Trophoblast cell (in vitro differentiated cells and primary cell): ENCODE measurements around the gene TPI1.

Experiments
- DNase-seq, 2 donors: peaks; one replicate each; pipeline ENCODE4 v3.0.0-alpha.2; 2016
- H2AFZ ChIP-seq: 2 replicates; pipeline ENCODE4 v1.6.1; 2013; ENCODE audit warnings: low read length, moderate library complexity, mild to moderate bottlenecking; ENCODE audit not compliant: insufficient read depth, poor library complexity
- H2AK5ac ChIP-seq: 2 replicates; pipeline ENCODE4 v1.6.1; 2013; ENCODE audit warnings: mild to moderate bottlenecking, low read length
- H2BK120ac ChIP-seq: 2 replicates; pipeline ENCODE4 v1.6.1; 2013; ENCODE audit warnings: low read length, mild to moderate bottlenecking, moderate library complexity; ENCODE audit not compliant: insufficient read depth, poor library complexity
- H2BK12ac ChIP-seq: 2 replicates; pipeline ENCODE4 v1.6.1; 2013; ENCODE audit warnings: mild to moderate bottlenecking, low read length, moderate library complexity
- H2BK5ac ChIP-seq: 2 replicates; pipeline ENCODE4 v1.6.1; 2013; ENCODE audit warnings: low read length, low read depth, moderate library complexity, mild to moderate bottlenecking; ENCODE audit not compliant: poor library complexity
- H3K14ac ChIP-seq: 2 replicates; pipeline ENCODE4 v1.6.1; 2013; ENCODE audit warnings: mild to moderate bottlenecking, low read length
- H3K18ac ChIP-seq: 2 replicates; pipeline ENCODE4 v1.6.1; 2013; ENCODE audit warnings: mild to moderate bottlenecking, low read length
- H3K23ac ChIP-seq: 2 replicates; pipeline ENCODE4 v1.6.1; 2013; ENCODE audit warnings: low read length
- H3K27ac ChIP-seq: 2 replicates; pipeline ENCODE4 v1.5.1; 2013; ENCODE audit warnings: low read depth, mild to moderate bottlenecking, inconsistent platforms, low read length, moderate library complexity
- H3K27me3 ChIP-seq: 2 replicates; pipeline ENCODE4 v1.6.1; 2013; ENCODE audit warnings: inconsistent platforms, mild to moderate bottlenecking, low read length, moderate library complexity; ENCODE audit not compliant: insufficient read depth
- H3K36me3 ChIP-seq, 2 experiments: 1 replicate in 1 of 2; 2 replicates in 1 of 2; pipeline ENCODE4 v1.6.1; 2013; ENCODE audit warnings: low read length in 2 of 2, mild to moderate bottlenecking in 2 of 2, moderate library complexity in 1 of 2; ENCODE audit not compliant: insufficient read depth in 2 of 2, control insufficient read depth in 1 of 2
- H3K4ac ChIP-seq: 2 replicates; pipeline ENCODE4 v1.6.1; 2013; ENCODE audit warnings: low read depth, mild to moderate bottlenecking, low read length, moderate library complexity
- H3K4me1 ChIP-seq, 2 experiments: 1 replicate in 1 of 2; 2 replicates in 1 of 2; pipeline ENCODE4 v1.6.1; 2013; ENCODE audit warnings: low read length in 2 of 2, mild to moderate bottlenecking in 2 of 2, moderate library complexity in 1 of 2; ENCODE audit not compliant: insufficient read depth in 2 of 2, control insufficient read depth in 1 of 2
- H3K4me2 ChIP-seq: 2 replicates; pipeline ENCODE4 v1.6.1; 2013; ENCODE audit warnings: inconsistent platforms, mild to moderate bottlenecking, low read length, moderate library complexity
- H3K4me3 ChIP-seq: 2 replicates; pipeline ENCODE4 v1.5.1; 2013; ENCODE audit warnings: mild to moderate bottlenecking, low read depth, low read length, inconsistent platforms
- H3K79me1 ChIP-seq: one replicate; pipeline ENCODE4 v1.6.1; 2013; ENCODE audit warnings: low read length
- H3K79me2 ChIP-seq: 2 replicates; pipeline ENCODE4 v1.6.1; 2013; ENCODE audit warnings: low read length, mild to moderate bottlenecking; ENCODE audit not compliant: control insufficient read depth, insufficient read depth, poor library complexity
- H3K9ac ChIP-seq: 2 replicates; pipeline ENCODE4 v1.6.1; 2013; ENCODE audit warnings: mild to moderate bottlenecking, low read length
- H3K9me3 ChIP-seq: 2 replicates; pipeline ENCODE4 v1.6.1; 2013; ENCODE audit warnings: low read depth, mild to moderate bottlenecking, control low read depth, inconsistent platforms, low read length; ENCODE audit not compliant: insufficient read depth
- H4K12ac ChIP-seq: 2 replicates; pipeline ENCODE4 v1.6.1; 2013; ENCODE audit warnings: low read depth, mild to moderate bottlenecking, low read length, moderate library complexity
- H4K8ac ChIP-seq: 2 replicates; pipeline ENCODE4 v1.6.1; 2013; ENCODE audit warnings: low read depth, mild to moderate bottlenecking, low read length, moderate library complexity
- H4K91ac ChIP-seq: one replicate; pipeline ENCODE4 v1.6.1; 2013; ENCODE audit warnings: low read depth, mild to moderate bottlenecking, low read length, moderate library complexity
- WGBS: extraction: QIAGEN DNeasy Blood & Tissue Kit; methylation state at CpG from one replicate; pipeline ENCODE4 v1.1.7; 2013; ENCODE audit warnings: missing lambda C conversion rate; ENCODE audit not compliant: insufficient read length, insufficient coverage; ENCODE audit errors: extremely low coverage; 5-methylcytosine and 5-hydroxymethylcytosine counted together

Gene TPI1

DNA sequence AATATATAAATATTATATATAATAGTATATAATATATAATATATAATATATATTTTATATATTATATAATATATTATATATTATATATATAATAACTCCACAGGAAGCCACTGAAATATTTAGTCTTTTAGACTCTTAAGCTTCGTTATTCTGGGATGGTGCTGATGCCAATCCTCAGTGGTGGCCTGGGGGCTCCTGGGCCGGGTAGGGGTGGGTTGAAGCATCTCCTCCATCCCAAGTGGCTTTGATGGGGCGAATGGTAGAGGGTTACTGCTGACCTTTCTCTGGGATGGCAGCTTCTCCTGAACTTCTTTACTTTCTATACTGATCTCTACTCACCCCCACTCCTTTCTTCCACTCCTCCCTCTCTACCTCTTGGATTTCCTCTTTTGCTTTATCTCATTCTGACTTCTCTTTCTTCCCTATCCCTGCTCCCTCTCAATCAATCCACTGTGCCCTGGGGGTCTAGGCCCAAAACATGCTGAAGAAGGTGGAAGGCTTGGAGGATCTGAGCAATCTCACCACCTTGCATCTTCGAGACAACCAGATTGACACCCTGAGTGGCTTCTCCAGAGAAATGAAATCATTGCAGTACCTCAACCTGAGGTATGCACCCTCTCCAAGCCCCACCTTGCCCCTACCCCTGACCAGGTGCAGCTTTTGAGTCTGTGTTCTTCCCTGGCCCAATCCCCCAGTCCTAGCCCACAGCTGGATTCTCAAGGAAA, 42.3 kb downstream of the TPI1 start:
- H3K27ac ChIP-seq: no peak overlapping the region
- no peak overlapping the region for H3K9ac ChIP-seq
- no peaks in the 10 kb centered on the region for H3K9me3 ChIP-seq
- no peak overlapping the region for H2BK5ac ChIP-seq
- H2AFZ ChIP-seq: no peak overlapping the region
- no peak overlapping the region for H2BK120ac ChIP-seq
- H3K79me1 ChIP-seq: peaks cover 4% of the 10 kb centered on the region
- H3K79me2 ChIP-seq: peaks cover 3% of the 10 kb centered on the region
- peaks cover 4 to 9% of the 10 kb centered on the region in 2 experiments for H3K4me1 ChIP-seq
- WGBS: no CpG with 5 or more reads among the region's 4 CpGs
- DNase-seq: no peak
- no peak overlapping the region for H3K4me3 ChIP-seq
- H4K12ac ChIP-seq: no peak overlapping the region
- no peak overlapping the region for H4K8ac ChIP-seq
- H2AK5ac ChIP-seq: no peak overlapping the region
- H3K23ac ChIP-seq: no peak overlapping the region
- H3K4me2 ChIP-seq: no peak overlapping the region
- no peak overlapping the region for H3K4ac ChIP-seq
- peaks cover 9% of the 10 kb centered on the region for H3K27me3 ChIP-seq
- no peak overlapping the region for H3K18ac ChIP-seq
- no peaks in the 10 kb centered on the region for H3K36me3 ChIP-seq
- no peak overlapping the region for H4K91ac ChIP-seq
- no peak overlapping the region for H2BK12ac ChIP-seq
- no peak overlapping the region for H3K14ac ChIP-seq

GRCh38 chr12:6912164-6912935, 45.0 kb downstream of the TPI1 start:
- Histone ChIP-seq H3K18ac (no peak overlapping the region), H3K9me3 (no peaks in the 10 kb centered on the region), H3K4me2 (no peak overlapping the region), H4K12ac (no peak overlapping the region), H3K79me2 (no peaks in the 10 kb centered on the region), H4K91ac (no peak overlapping the region), H3K79me1 (no peaks in the 10 kb centered on the region), H2BK12ac (no peak overlapping the region), H3K27me3 (peaks cover 18% of the 10 kb centered on the region), H3K4ac (no peak overlapping the region), H2AFZ (no peak overlapping the region), H3K9ac (no peak overlapping the region), H3K4me1 (peaks cover 0 to 3% of the 10 kb centered on the region in 2 experiments), H3K27ac (no peak overlapping the region), H3K4me3 (no peak overlapping the region), H4K8ac (no peak overlapping the region), H2AK5ac (no peak overlapping the region), H3K14ac (no peak overlapping the region), H2BK120ac (no peak overlapping the region), H3K36me3 (no peaks in the 10 kb centered on the region), H2BK5ac (no peak overlapping the region), H3K23ac (no peak overlapping the region)
- no CpG with 5 or more reads among the region's 15 CpGs for WGBS
- DNase-seq: no peak

DNA sequence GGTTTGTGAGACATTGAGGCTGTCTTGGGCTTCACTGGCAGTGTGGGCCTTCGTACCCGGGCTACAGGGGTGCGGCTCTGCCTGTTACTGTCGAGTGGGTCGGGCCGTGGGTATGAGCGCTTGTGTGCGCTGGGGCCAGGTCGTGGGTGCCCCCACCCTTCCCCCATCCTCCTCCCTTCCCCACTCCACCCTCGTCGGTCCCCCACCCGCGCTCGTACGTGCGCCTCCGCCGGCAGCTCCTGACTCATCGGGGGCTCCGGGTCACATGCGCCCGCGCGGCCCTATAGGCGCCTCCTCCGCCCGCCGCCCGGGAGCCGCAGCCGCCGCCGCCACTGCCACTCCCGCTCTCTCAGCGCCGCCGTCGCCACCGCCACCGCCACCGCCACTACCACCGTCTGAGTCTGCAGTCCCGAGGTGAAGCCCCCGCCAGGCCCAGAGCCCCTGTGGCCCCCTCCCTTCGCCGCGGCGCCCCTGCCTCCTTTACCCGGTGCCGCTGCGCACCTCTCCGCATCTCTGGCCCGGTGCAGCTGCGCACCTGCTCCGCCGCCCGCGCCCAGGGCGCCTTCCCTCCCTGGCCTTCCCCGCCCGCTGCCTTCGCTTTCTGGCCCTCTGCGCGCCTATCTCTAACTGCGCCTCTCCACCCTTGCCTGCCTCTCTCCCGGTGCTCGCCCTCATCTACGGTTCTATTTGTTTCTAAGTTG, 47.1 kb downstream of the TPI1 start, which contains the start of gene ENO2:
Gene ENO2 (plus strand): TSS at position 335 of the 701 bp plus-strand sequence. CDS start 1,253 bp downstream, outside the sequence.
- H2BK120ac ChIP-seq: no peak within 1 kb of the TSS
- H3K27ac ChIP-seq: no peak within 1 kb of the TSS
- H3K36me3 ChIP-seq: no peaks in the 10 kb centered on the region
- H3K4ac ChIP-seq: no peak within 1 kb of the TSS
- no peak within 1 kb of the TSS for H4K12ac ChIP-seq
- H3K4me3 ChIP-seq: peak within 1 kb of the TSS; percentile 49
- DNase-seq: peak in 1 of 2 donors; percentile 36
- no peak within 1 kb of the TSS for H4K91ac ChIP-seq
- H3K4me2 ChIP-seq: peak within 1 kb of the TSS; percentile 64
- H2AK5ac ChIP-seq: no peak within 1 kb of the TSS
- no peak within 1 kb of the TSS for H3K14ac ChIP-seq
- no peaks in the 10 kb centered on the region for H3K79me1 ChIP-seq
- no peak within 1 kb of the TSS for H3K9ac ChIP-seq
- no peaks in the 10 kb centered on the region for H3K79me2 ChIP-seq
- WGBS: no CpG with 5 or more reads among the region's 68 CpGs
- no peak within 1 kb of the TSS for H2BK12ac ChIP-seq
- H2BK5ac ChIP-seq: no peak within 1 kb of the TSS
- peak within 1 kb of the TSS; percentile 50 for H2AFZ ChIP-seq
- H4K8ac ChIP-seq: no peak within 1 kb of the TSS
- H3K18ac ChIP-seq: no peak within 1 kb of the TSS
- H3K23ac ChIP-seq: no peak within 1 kb of the TSS
- H3K27me3 ChIP-seq: peaks cover 18% of the 10 kb centered on the region
- H3K9me3 ChIP-seq: no peaks in the 10 kb centered on the region
- peaks cover 0 to 3% of the 10 kb centered on the region in 2 experiments for H3K4me1 ChIP-seq

DNA sequence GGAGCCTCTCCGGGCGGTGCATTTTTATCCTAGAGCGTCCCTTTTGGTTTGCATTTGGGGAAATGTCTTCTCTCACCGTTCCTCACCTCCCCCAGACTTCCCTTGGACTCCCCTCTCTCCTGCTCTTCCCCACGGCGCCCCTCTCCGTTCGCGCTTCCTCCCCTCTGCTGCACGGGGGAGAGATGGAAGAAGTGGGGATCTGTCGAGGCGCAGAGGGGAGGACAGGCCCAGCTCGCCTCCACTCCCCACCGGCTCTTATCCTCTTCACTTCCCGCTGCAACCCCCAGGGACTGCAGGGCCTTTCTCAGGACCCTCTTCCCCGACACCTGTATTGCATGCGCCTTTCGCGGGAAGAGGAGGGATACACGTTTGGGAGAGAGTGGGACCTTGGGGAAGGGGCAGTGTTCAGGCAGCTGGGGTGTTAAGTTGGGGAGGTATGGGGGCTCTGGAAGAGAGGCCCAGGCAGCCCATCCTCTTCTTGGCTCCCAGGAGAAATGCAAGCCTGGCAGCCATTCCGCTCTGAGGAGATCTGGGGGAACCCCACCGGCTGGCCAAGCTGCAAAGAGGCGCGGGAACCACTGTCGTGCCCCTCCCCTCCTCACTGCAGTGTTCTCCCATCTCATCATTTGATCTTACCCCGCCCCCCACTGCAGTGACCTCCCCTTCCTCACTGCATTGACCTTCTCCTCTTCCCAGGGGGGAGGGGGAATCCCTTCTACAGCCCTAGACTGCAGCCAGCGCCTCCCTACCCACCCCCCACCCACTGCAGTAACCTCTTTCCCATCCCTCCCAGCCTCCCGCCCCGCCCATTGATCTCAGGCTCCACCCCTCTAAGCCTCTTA, 47.8 kb downstream of the TPI1 start:
- Histone ChIP-seq H4K8ac (no peak overlapping the region), H2BK120ac (no peak overlapping the region), H3K4ac (no peak overlapping the region), H3K14ac (no peak overlapping the region), H3K36me3 (no peaks in the 10 kb centered on the region), H3K4me1 (peaks cover 0 to 3% of the 10 kb centered on the region in 2 experiments), H3K4me2 (peak overlapping the region; percentile 64), H3K27ac (no peak overlapping the region), H3K23ac (no peak overlapping the region), H2AK5ac (no peak overlapping the region), H3K9me3 (no peaks in the 10 kb centered on the region), H2BK12ac (no peak overlapping the region), H3K9ac (no peak overlapping the region), H4K12ac (no peak overlapping the region), H3K18ac (no peak overlapping the region), H3K4me3 (no peak overlapping the region), H3K79me1 (no peaks in the 10 kb centered on the region), H3K79me2 (no peaks in the 10 kb centered on the region), H3K27me3 (peaks cover 18% of the 10 kb centered on the region), H2AFZ (no peak overlapping the region), H2BK5ac (no peak overlapping the region), H4K91ac (no peak overlapping the region)
- no peak for DNase-seq
- no CpG with 5 or more reads among the region's 29 CpGs for WGBS
